HG03439 (cell line): ENCODE measurements around the gene FBXW7.

ENCODE experiments used
- ATAC-seq: cut with Tn5 transposase; IDR thresholded peaks from one replicate; pipeline ENCODE4 v1.9.1; 2021; ENCODE audit warnings: mild to moderate bottlenecking, moderate library complexity; ENCODE audit not compliant: unreplicated experiment

FBXW7 gene

GRCh38 chr4:152434011-152434410 is 101.9 kb downstream of the FBXW7 start:
- no peak for ATAC-seq

GRCh38 chr4:152431784-152432183 is 104.1 kb downstream of the FBXW7 start:
- ATAC-seq: no peak

GRCh38 chr4:152431291-152431690 is 104.6 kb downstream of the FBXW7 start:
- ATAC-seq: no peak

- ATAC-seq: no peak
Observed at GRCh38 chr4:152430507-152430906, 105.4 kb downstream of the FBXW7 start.

GRCh38 chr4:152427981-152428380 is 107.9 kb downstream of the FBXW7 start:
- no peak for ATAC-seq

GRCh38 chr4:152424977-152425376 is 110.9 kb downstream of the FBXW7 start:
- ATAC-seq: no peak

GRCh38 chr4:152424396-152424795 is 111.5 kb downstream of the FBXW7 start:
- ATAC-seq: no peak

GRCh38 chr4:152422817-152423320 is 113.0 kb downstream of the FBXW7 start:
- ATAC-seq: no peak

- no peak for ATAC-seq
Observed at GRCh38 chr4:152421576-152421975, 114.3 kb downstream of the FBXW7 start.

GRCh38 chr4:152419809-152420208 is 116.1 kb downstream of the FBXW7 start:
- no peak for ATAC-seq

- ATAC-seq: no peak
Observed at GRCh38 chr4:152417673-152418072, 118.2 kb downstream of the FBXW7 start.

- no peak for ATAC-seq
Observed at GRCh38 chr4:152415980-152416379, 119.9 kb downstream of the FBXW7 start.

- no peak for ATAC-seq
Observed at GRCh38 chr4:152408514-152409327, 127.2 kb downstream of the FBXW7 start.

GRCh38 chr4:152401424-152401823 is 134.5 kb downstream of the FBXW7 start:
- no peak for ATAC-seq

GRCh38 chr4:152399246-152399645 is 136.6 kb downstream of the FBXW7 start:
- ATAC-seq: no peak

- no peak for ATAC-seq
Observed at GRCh38 chr4:152398060-152398459, 137.8 kb downstream of the FBXW7 start.

GRCh38 chr4:152394791-152395190 is 141.1 kb downstream of the FBXW7 start:
- ATAC-seq: no peak

- no peak for ATAC-seq
Observed at GRCh38 chr4:152392079-152392478, 143.8 kb downstream of the FBXW7 start.

GRCh38 chr4:152390216-152390615 is 145.7 kb downstream of the FBXW7 start:
- no peak for ATAC-seq

- ATAC-seq: no peak
Observed at GRCh38 chr4:152389359-152389758, 146.5 kb downstream of the FBXW7 start.

- ATAC-seq: no peak
Observed at GRCh38 chr4:152385551-152385950, 150.3 kb downstream of the FBXW7 start.

- no peak for ATAC-seq
Observed at GRCh38 chr4:152382057-152382785, 153.7 kb downstream of the FBXW7 start.
